Activated T-helper 1 cell treated with anti-CD3 and anti-CD28 coated beads, Interleukin-12 subunit alpha, Interleukin-12 subunit beta, Interleukin-2, Interleukin-4 antibody, amounts not matched to agents 30 ng/mL and 10 ng/mL and 1 ng/mL, durations not matched to agents 14 hours and 24 hours and 36 hours (primary cell): ENCODE measurements around the gene BEX4. TPM values are rescaled to one million over a fixed set of nuclear protein-coding genes. Genes with fewer than 3 reads are reported as not detected.
"Not testable (repeated sequence)": the region's sequence is repeated elsewhere in the genome, so short reads cannot be mapped to it uniquely, and the experiment has no call there.

ENCODE experiments used
- DNase-seq: peaks from one replicate; pipeline ENCODE4 v3.0.0; 2021; ENCODE audit warnings: low spot score
- H3K27ac Mint-ChIP-seq: one replicate; pipeline ENCODE4 v1.8.0; 2021; ENCODE audit warnings: mild to moderate bottlenecking, mixed read lengths
- H3K27me3 Mint-ChIP-seq: one replicate; pipeline ENCODE4 v1.8.0; 2022; ENCODE audit warnings: mild to moderate bottlenecking, moderate library complexity, mixed read lengths; ENCODE audit not compliant: insufficient read depth
- H3K36me3 Mint-ChIP-seq: one replicate; pipeline ENCODE4 v1.8.0; 2021; ENCODE audit warnings: low read depth, mixed read lengths
- H3K4me1 Mint-ChIP-seq: one replicate; pipeline ENCODE4 v1.8.0; 2021; ENCODE audit warnings: low read depth, mixed read lengths
- H3K4me3 Mint-ChIP-seq: one replicate; pipeline ENCODE4 v1.8.0; 2021; ENCODE audit warnings: mild to moderate bottlenecking, moderate library complexity, mixed read lengths
- H3K9me3 Mint-ChIP-seq: one replicate; pipeline ENCODE4 v1.8.0; 2021; ENCODE audit warnings: mixed read lengths
- intact Hi-C: fragments of 100-400 bp; cut with micrococcal nuclease; formaldehyde crosslinking; loops from one replicate; pipeline ENCODE4 v1.15.1; 2024
- total RNA-seq: library from RNA; stranded (reverse); gene quantifications from 2 replicates; pipeline ENCODE4 v1.2.3, GENCODE V29; 2022

Gene BEX4
- total RNA-seq, 1 donor from 2014 or later = 5.1 TPM

GRCh38 chrX:103211012-103211715, 3.7 kb upstream of the BEX4 start:
- Mint-ChIP-seq H3K27ac (no peak overlapping the region), H3K4me1 (peaks cover 4% of the 10 kb centered on the region), H3K27me3 (peaks cover 4% of the 10 kb centered on the region), H3K4me3 (no peak overlapping the region), H3K9me3 (no peaks in the 10 kb centered on the region), H3K36me3 (no peaks in the 10 kb centered on the region)
- intact Hi-C loops = loop anchor here (1.0 kb wide), 2 partner anchors 37 to 253 kb away; no protein-coding TSS in a partner anchor
- DNase-seq = peak; percentile 5

DNA sequence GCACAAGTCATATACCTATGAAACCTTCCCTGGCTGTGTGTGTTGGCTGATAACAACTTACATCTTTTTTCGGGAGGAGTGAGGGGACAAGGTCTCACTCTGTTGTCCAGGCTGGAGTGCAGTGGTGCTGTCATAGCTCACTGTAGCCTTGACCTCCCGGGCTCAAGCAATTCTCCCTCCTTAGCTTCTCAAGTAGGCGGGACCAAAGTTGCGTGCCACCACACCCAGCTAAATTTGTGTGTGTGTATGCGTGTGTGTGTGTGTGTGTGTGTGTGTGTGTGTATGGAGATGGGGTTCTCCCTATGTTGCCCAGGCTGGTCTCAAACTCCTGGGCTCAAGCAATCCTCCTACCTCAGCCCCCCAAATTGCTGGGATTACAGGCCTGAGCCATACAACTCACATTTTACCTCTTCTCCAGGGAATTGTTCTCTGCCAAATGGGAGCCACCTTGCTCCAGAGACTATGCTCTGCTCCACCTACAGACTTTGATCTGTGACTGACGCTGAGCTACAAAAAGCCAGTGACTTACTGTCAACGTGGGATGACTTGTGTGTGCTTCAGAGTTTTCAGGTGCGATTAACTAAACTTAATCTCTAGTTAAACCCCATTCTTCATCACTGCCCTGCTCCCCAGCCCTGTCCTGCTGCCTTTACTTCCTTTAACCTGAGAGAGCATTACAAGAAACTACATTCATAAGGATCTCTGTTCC, 2.0 kb upstream of the BEX4 start:
- intact Hi-C loops = no loop called here
- Mint-ChIP-seq H3K36me3 (no peaks in the 10 kb centered on the region), H3K4me1 (peaks cover 4% of the 10 kb centered on the region)

DNA sequence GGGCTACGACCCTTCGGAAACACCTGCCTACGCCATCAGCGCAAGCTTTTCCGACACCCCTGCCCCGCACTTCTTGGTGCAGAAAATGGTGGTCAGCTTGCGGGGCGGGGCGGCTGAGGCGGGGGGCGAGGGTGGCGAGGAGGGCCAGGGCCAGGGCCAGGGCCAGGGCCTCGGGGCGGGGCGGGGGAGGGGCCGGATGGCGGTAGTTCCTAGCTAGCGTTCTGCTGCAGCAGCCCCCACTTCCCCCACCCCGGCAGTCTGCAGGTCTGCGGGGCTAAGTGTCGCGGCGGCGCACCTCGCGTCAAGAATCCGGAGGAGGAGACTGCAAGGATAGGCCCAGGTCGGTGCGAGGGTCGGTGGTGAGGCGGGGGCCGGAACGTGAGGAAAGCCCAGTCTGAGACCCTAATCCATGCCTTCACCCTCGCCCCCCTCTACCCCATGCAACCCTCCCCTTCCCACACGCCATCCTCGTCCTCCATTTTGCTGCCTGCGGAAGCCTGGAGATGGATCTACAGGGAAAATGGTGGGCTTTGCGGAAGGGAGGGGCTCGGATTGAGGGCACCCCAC, 600 bp downstream of the BEX4 start:
- H3K9me3 Mint-ChIP-seq = no peaks in the 10 kb centered on the region
- peak overlapping the region; percentile 59 for H3K4me3 Mint-ChIP-seq
- H3K27ac Mint-ChIP-seq = no peak overlapping the region
- peaks cover 5% of the 10 kb centered on the region for H3K27me3 Mint-ChIP-seq
- intact Hi-C loops = loop anchor here (1.0 to 2.0 kb wide), 2 partner anchors 39 to 95 kb away; partner anchors contain the start of genes BEX2 and TCEAL8
- no peaks in the 10 kb centered on the region for H3K36me3 Mint-ChIP-seq
- H3K4me1 Mint-ChIP-seq = peaks cover 4% of the 10 kb centered on the region
- peak; percentile 2 for DNase-seq

More for the DNA sequence above, 2.0 kb upstream of the BEX4 start:
- H3K9me3 Mint-ChIP-seq = no peaks in the 10 kb centered on the region
- DNase-seq = no peak
- H3K27me3 Mint-ChIP-seq = peaks cover 4% of the 10 kb centered on the region
- no peak overlapping the region for H3K4me3 Mint-ChIP-seq
- no peak overlapping the region for H3K27ac Mint-ChIP-seq

- DNase-seq = no peak
- Mint-ChIP-seq H3K4me3 (no peak overlapping the region), H3K9me3 (no peaks in the 10 kb centered on the region), H3K4me1 (no peaks in the 10 kb centered on the region), H3K27ac (no peak overlapping the region), H3K27me3 (peaks cover 25% of the 10 kb centered on the region), H3K36me3 (no peaks in the 10 kb centered on the region)
- intact Hi-C loops = no loop called here
These were observed 5.8 kb downstream of the BEX4 start for GRCh38 chrX:103220511-103221323.

GRCh38 chrX:103225918-103226317, 11.0 kb downstream of the BEX4 start:
- intact Hi-C loops, H3K9me3 Mint-ChIP-seq, H3K27ac Mint-ChIP-seq, H3K36me3 Mint-ChIP-seq, H3K4me1 Mint-ChIP-seq, H3K4me3 Mint-ChIP-seq, DNase-seq: not testable (repeated sequence)
- peaks cover 20% of the 10 kb centered on the region for H3K27me3 Mint-ChIP-seq

GRCh38 chrX:103233263-103233662, 18.4 kb downstream of the BEX4 start:
- intact Hi-C loops = no loop called here
- no peak for DNase-seq
- no peak overlapping the region for H3K27ac Mint-ChIP-seq

GRCh38 chrX:103234869-103235268, 20.0 kb downstream of the BEX4 start:
- Mint-ChIP-seq H3K27me3 (peaks cover 2% of the 10 kb centered on the region), H3K4me1 (no peaks in the 10 kb centered on the region), H3K27ac (no peak overlapping the region), H3K36me3 (no peaks in the 10 kb centered on the region), H3K4me3 (no peak overlapping the region), H3K9me3 (no peaks in the 10 kb centered on the region)
- no peak for DNase-seq
- intact Hi-C loops = no loop called here

More at GRCh38 chrX:103233263-103233662, 18.4 kb downstream of the BEX4 start:
- Mint-ChIP-seq H3K27me3 (peaks cover 2% of the 10 kb centered on the region), H3K9me3 (no peaks in the 10 kb centered on the region), H3K36me3 (no peaks in the 10 kb centered on the region), H3K4me3 (no peak overlapping the region), H3K4me1 (no peaks in the 10 kb centered on the region)

GRCh38 chrX:103235608-103236007, 20.7 kb downstream of the BEX4 start:
- H3K4me3 Mint-ChIP-seq, H3K9me3 Mint-ChIP-seq, H3K27me3 Mint-ChIP-seq, H3K36me3 Mint-ChIP-seq, H3K27ac Mint-ChIP-seq, H3K4me1 Mint-ChIP-seq, intact Hi-C loops, DNase-seq: not testable (repeated sequence)

GRCh38 chrX:103236296-103236695, 21.4 kb downstream of the BEX4 start:
- Mint-ChIP-seq H3K4me1 (no peaks in the 10 kb centered on the region), H3K4me3 (no peak overlapping the region), H3K36me3 (no peaks in the 10 kb centered on the region), H3K27ac (no peak overlapping the region), H3K27me3 (peaks cover 2% of the 10 kb centered on the region), H3K9me3 (no peaks in the 10 kb centered on the region)
- no peak for DNase-seq
- intact Hi-C loops = no loop called here

DNA sequence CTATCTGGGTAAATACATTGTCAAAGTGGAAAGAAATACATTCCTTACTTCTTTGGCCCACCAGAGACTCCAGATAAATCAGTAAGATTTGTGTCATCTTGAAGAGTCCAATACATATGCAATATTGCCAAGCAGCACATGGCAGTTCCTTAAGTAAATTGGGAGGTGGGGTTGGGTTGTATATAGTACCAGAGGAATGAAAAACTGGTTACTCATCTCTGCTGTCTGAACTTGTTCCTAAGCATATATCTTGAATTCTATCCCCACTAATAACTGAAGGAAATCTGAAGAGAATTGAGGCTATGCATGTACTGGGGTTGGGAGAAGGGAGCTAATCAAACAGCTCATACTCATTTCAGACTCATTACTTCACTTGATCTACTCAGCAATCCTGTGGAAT, 25.2 kb downstream of the BEX4 start:
- intact Hi-C loops = no loop called here
- no peak for DNase-seq
- H3K4me1 Mint-ChIP-seq = no peaks in the 10 kb centered on the region
- H3K4me3 Mint-ChIP-seq = no peak overlapping the region
- H3K36me3 Mint-ChIP-seq = no peaks in the 10 kb centered on the region
- H3K9me3 Mint-ChIP-seq = no peaks in the 10 kb centered on the region
- H3K27me3 Mint-ChIP-seq = peaks cover 2% of the 10 kb centered on the region
- H3K27ac Mint-ChIP-seq = no peak overlapping the region

DNA sequence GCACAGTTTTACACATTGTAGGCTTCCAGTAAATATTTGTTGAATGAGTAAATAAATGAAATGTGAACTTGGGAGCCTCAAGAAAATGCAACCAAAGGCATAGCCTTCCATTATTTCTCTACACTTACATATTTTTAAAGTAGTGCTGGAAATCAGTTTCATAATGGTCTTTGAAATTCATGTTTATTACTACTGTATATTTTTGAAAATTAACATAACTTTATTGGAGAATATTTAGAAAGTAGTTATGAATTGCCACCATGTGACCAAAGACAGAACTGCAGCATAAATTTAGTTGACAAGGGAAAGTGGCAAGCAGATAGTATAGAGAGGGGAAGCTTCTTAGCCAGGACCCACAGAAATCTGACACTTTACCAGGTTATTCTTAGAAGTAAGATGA, 33.6 kb downstream of the BEX4 start:
- Mint-ChIP-seq H3K4me1 (peaks cover 9% of the 10 kb centered on the region), H3K27ac (no peak overlapping the region), H3K9me3 (no peaks in the 10 kb centered on the region), H3K4me3 (no peak overlapping the region), H3K36me3 (peaks cover 2% of the 10 kb centered on the region), H3K27me3 (peaks cover 8% of the 10 kb centered on the region)
- DNase-seq = no peak
- intact Hi-C loops = loop anchor here (1.0 kb wide), 1 partner anchor 37 kb away; no protein-coding TSS in a partner anchor

DNA sequence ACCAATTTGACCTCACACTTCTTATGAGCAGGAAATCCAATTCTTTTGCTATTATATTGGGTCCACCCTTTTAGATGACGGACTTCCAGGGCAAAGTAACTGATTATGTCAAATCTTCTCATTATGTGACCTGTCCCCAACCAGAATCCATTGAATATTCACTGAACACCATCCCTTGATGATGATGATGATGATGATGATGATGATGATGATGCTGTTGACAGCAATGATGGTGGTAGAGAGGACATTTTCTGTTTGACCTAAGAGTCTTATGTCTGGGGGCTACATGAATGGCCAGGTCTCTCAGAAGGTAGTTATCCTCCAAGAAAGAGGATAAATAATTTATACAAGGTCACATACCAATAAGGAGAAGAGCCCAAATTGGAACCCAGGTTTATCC, 34.9 kb downstream of the BEX4 start:
- Mint-ChIP-seq H3K27me3 (peaks cover 8% of the 10 kb centered on the region), H3K9me3 (no peaks in the 10 kb centered on the region), H3K36me3 (peaks cover 8% of the 10 kb centered on the region), H3K4me1 (peaks cover 18% of the 10 kb centered on the region), H3K27ac (no peak overlapping the region), H3K4me3 (no peak overlapping the region)
- intact Hi-C loops = no loop called here
- DNase-seq = no peak
